Erythroblast (primary cell): Measurements from ENCODE around the gene ZNF786.
"Not testable (repeated sequence)": the region's sequence is repeated elsewhere in the genome, so short reads cannot be mapped to it uniquely, and the experiment has no call there.

Experiments used
- GATA1 ChIP-seq: IDR thresholded peaks from 2 replicates; pipeline ENCODE4 v1.6.1; 2011; ENCODE audit warnings: low read depth, mild to moderate bottlenecking, control low read depth, low read length, moderate library complexity
- POLR2A ChIP-seq: IDR thresholded peaks from 2 replicates; pipeline ENCODE4 v1.6.1; 2011; ENCODE audit warnings: mild to moderate bottlenecking, low read length

GRCh38 chr7:149038641-149039040, 51.9 kb downstream of the ZNF786 start:
- TF ChIP-seq POLR2A, GATA1: not testable (repeated sequence)
